GM21360 (cell line): ENCODE results near the gene PMM2.
"Not testable (repeated sequence)": the region's sequence is repeated elsewhere in the genome, so short reads cannot be mapped to it uniquely, and the experiment has no call there.

ENCODE experiments used
- ATAC-seq: cut with Tn5 transposase; IDR thresholded peaks from one replicate; pipeline ENCODE4 v1.9.1; 2021; ENCODE audit warnings: mild to moderate bottlenecking, moderate library complexity; ENCODE audit not compliant: unreplicated experiment

Gene PMM2

GRCh38 chr16:8816967-8817655, 19.5 kb downstream of the PMM2 start:
- no peak for ATAC-seq

GRCh38 chr16:8818504-8819270, 21.0 kb downstream of the PMM2 start:
- ATAC-seq, result peak; percentile 81

- ATAC-seq, result peak; percentile 15
These were observed 21.9 kb downstream of the PMM2 start for GRCh38 chr16:8819411-8820034.

- no peak for ATAC-seq
These were observed 24.8 kb downstream of the PMM2 start for GRCh38 chr16:8822403-8822802.

- ATAC-seq, result no peak
These were observed 28.7 kb downstream of the PMM2 start for GRCh38 chr16:8826278-8826879.

- no peak for ATAC-seq
These were observed 31.0 kb downstream of the PMM2 start for GRCh38 chr16:8828541-8829165.

GRCh38 chr16:8831450-8831849, 33.8 kb downstream of the PMM2 start:
- no peak for ATAC-seq

- no peak for ATAC-seq
These were observed 34.5 kb downstream of the PMM2 start for GRCh38 chr16:8831871-8832716.

GRCh38 chr16:8832717-8833105, 35.1 kb downstream of the PMM2 start:
- no peak for ATAC-seq

- ATAC-seq, result not testable (repeated sequence)
These were observed 39.2 kb downstream of the PMM2 start for GRCh38 chr16:8836797-8837196.

GRCh38 chr16:8837594-8837993, 40.0 kb downstream of the PMM2 start:
- not testable (repeated sequence) for ATAC-seq

- not testable (repeated sequence) for ATAC-seq
These were observed 44.4 kb downstream of the PMM2 start for GRCh38 chr16:8842016-8842415.

- ATAC-seq, result not testable (repeated sequence)
These were observed 45.7 kb downstream of the PMM2 start for GRCh38 chr16:8843296-8843695.

- ATAC-seq, result no peak
These were observed 48.2 kb downstream of the PMM2 start for GRCh38 chr16:8845699-8846298.

- no peak for ATAC-seq
These were observed 48.8 kb downstream of the PMM2 start for GRCh38 chr16:8846401-8846932.

GRCh38 chr16:8847145-8847544, 49.5 kb downstream of the PMM2 start:
- ATAC-seq, result no peak

- ATAC-seq, result no peak
These were observed 50.0 kb downstream of the PMM2 start for GRCh38 chr16:8847623-8848022.

GRCh38 chr16:8848231-8848938, 50.7 kb downstream of the PMM2 start:
- no peak for ATAC-seq

- ATAC-seq, result no peak
These were observed 51.3 kb downstream of the PMM2 start for GRCh38 chr16:8848939-8849391.
